Panc1 (cell line): ENCODE measurements around the gene VAT1. TPM values are rescaled to one million over a fixed set of nuclear protein-coding genes. Genes with fewer than 3 reads are reported as not detected.

Source experiments
- ATAC-seq: fragments of 200-7000 bp; cut with Tn5 transposase; 2 replicates; pipeline ENCODE4 v1.9.1; 2020; ENCODE audit warnings: mild to moderate bottlenecking, moderate library complexity
- Bru-seq: library from RNA; stranded (reverse); fragments of 400-500 nt; gene quantifications from one replicate; lab custom pipeline; 2021; lab: Mats Ljungman, UMichigan
- BruChase-seq, 2 experiments: library from RNA; stranded (reverse); fragments of 400-500 nt; gene quantifications; one replicate each; lab custom pipeline; 2021; lab: Mats Ljungman, UMichigan
- BruUV-seq: library from RNA; stranded (reverse); fragments of 400-500 nt; replicated peaks from 2 replicates; lab custom pipeline; 2021; lab: Mats Ljungman, UMichigan
- CTCF ChIA-PET: fragments of 300-600 bp; sonication (Branson Sonifier 250); formaldehyde crosslinking; loops from one replicate; lab custom pipeline; 2022; ENCODE audit warnings: antibody characterized with exemption; lab: Charles Lee
- POLR2A ChIA-PET: fragments of 300-600 bp; sonication (Branson Sonifier 250); formaldehyde crosslinking; loops from one replicate; lab custom pipeline; 2022; ENCODE audit warnings: antibody characterized with exemption; lab: Charles Lee
- DNase-seq: peaks from one replicate; pipeline ENCODE4 v3.0.0-alpha.2; 2010; ENCODE audit warnings: low read depth, low spot score
- H3K27ac ChIP-seq: 2 replicates; pipeline ENCODE4 v1.5.1; 2011; ENCODE audit warnings: mild to moderate bottlenecking, low read length, inconsistent platforms
- H3K27me3 ChIP-seq: fragments of 200-500 bp; sonication (Bioruptor generic); 2 replicates; pipeline ENCODE4 v1.6.0; 2014; ENCODE audit warnings: low read length, inconsistent platforms; ENCODE audit not compliant: control insufficient read depth, insufficient read depth
- H3K36me3 ChIP-seq: fragments of 200-500 bp; sonication (Bioruptor generic); 2 replicates; pipeline ENCODE4 v1.5.1; 2014; ENCODE audit warnings: inconsistent platforms, mild to moderate bottlenecking, low read length, moderate library complexity; ENCODE audit not compliant: control insufficient read depth, insufficient read depth
- H3K4me1 ChIP-seq: 2 replicates; pipeline ENCODE4 v1.5.1; 2011; ENCODE audit warnings: inconsistent platforms, mild to moderate bottlenecking, low read length, moderate library complexity; ENCODE audit not compliant: control insufficient read depth, insufficient read depth
- H3K4me3 ChIP-seq, 2 experiments: 2 replicates each; pipeline ENCODE4 v1.5.1; 2011 to 2012; ENCODE audit warnings: low read depth in 2 of 2, low read length in 2 of 2, mild to moderate bottlenecking in 2 of 2, inconsistent platforms in 1 of 2, moderate library complexity in 1 of 2
- H3K9me3 ChIP-seq: fragments of 200-500 bp; sonication (Bioruptor generic); 2 replicates; pipeline ENCODE4 v1.5.1; 2014; ENCODE audit warnings: low read depth, mild to moderate bottlenecking, inconsistent platforms, low read length, moderate library complexity; ENCODE audit not compliant: control insufficient read depth, insufficient read depth
- CTCF ChIP-seq: fragments of 450-650 bp; IDR thresholded peaks from 2 replicates; pipeline ENCODE4 v1.5.1; 2017; ENCODE audit warnings: mild to moderate bottlenecking
- POLR2AphosphoS5 ChIP-seq: IDR thresholded peaks from 2 replicates; pipeline ENCODE4 v1.6.1; 2012; ENCODE audit warnings: mild to moderate bottlenecking, low read depth, low read length, moderate library complexity
- REST ChIP-seq, 2 experiments: IDR thresholded peaks; 2 replicates each; pipeline ENCODE4 v1.6.1; 2011 to 2012; ENCODE audit warnings: low read depth in 2 of 2, control low read depth in 1 of 2, low read length in 1 of 2, mild to moderate bottlenecking in 1 of 2, moderate library complexity in 1 of 2; ENCODE audit not compliant: insufficient read depth in 1 of 2
- SIN3A ChIP-seq: IDR thresholded peaks from 2 replicates; pipeline ENCODE4 v1.6.1; 2012; ENCODE audit warnings: low read depth, mild to moderate bottlenecking, low read length, moderate library complexity, borderline replicate concordance; ENCODE audit not compliant: insufficient read depth
- TCF7L2 ChIP-seq: IDR thresholded peaks from 2 replicates; pipeline ENCODE4 v1.6.1; 2011; ENCODE audit warnings: mild to moderate bottlenecking, low read depth, low read length, inconsistent platforms
- in situ Hi-C: cut with HindIII; loops from 2 replicates; pipeline ENCODE4 v1.10.0; 2016; ENCODE audit warnings: low sequenced_read_pairs, low pct_unique_long_range_greater_than_20kb
- intact Hi-C: fragments of 100-400 bp; cut with micrococcal nuclease; formaldehyde crosslinking; loops from one replicate; pipeline ENCODE4 v1.10.0; 2022; ENCODE audit not compliant: unreplicated experiment
- long read RNA-seq: library from polyadenylated mRNA; unstranded; transcript quantifications from one replicate; pipeline ENCODE4 v2.0.0, GENCODE V29; 2021; ENCODE audit not compliant: unreplicated experiment
- polyA plus RNA-seq: library from polyadenylated mRNA; unstranded; fragments of >200 nt; gene quantifications from one replicate; pipeline ENCODE4 v1.2.1, GENCODE V29; 2012; ENCODE audit warnings: missing spikeins; ENCODE audit not compliant: insufficient read length
- total RNA-seq: library from RNA; stranded (reverse); gene quantifications from one replicate; pipeline ENCODE4 v1.2.1, GENCODE V29; 2021; ENCODE audit not compliant: unreplicated experiment

The VAT1 gene
- 169 TPM for total RNA-seq
- polyA plus RNA-seq: 320 TPM
- percentile 71 among the genes with signal in this experiment for Bru-seq, nascent RNA
- percentile 86 among the genes with signal in this experiment for BruChase-seq, experiment 1, labeled RNA remaining after a 2-hour chase
- percentile 95 among the genes with signal in this experiment for BruChase-seq, experiment 2, labeled RNA remaining after a 6-hour chase
- long read RNA-seq, transcript VAT1-201 (6 exons, 2,734 nt): major isoform, 102 of 159 reads
- long read RNA-seq, partial matches to known transcripts: 8 of 159 reads
- long read RNA-seq, other reads (novel, unspliced or antisense): 49 of 159 reads

GRCh38 chr17:43021741-43022512, at the start of gene VAT1:
Gene VAT1 (minus strand): TSS chr17:43022385. CDS start chr17:43022322, 63 bp downstream.
- in situ Hi-C loops (no loop called here), intact Hi-C loops (no loop called here)
- TF ChIP-seq SIN3A (0 out of 2 replicates have a peak, but pooled peaks have one; percentile 22), TCF7L2 (no peak)
- Histone ChIP-seq H3K4me3 (peak within 1 kb of the TSS; percentile 71 to 87), H3K27ac (peak within 1 kb of the TSS; percentile 82), H3K36me3 (no peaks in the 10 kb centered on the region; the same call in 1 of the 2 replicates), H3K4me1 (peaks cover 12% of the 10 kb centered on the region), H3K27me3 (no peaks in the 10 kb centered on the region), H3K9me3 (no peaks in the 10 kb centered on the region)
- ChIA-PET POLR2A (interaction anchor here (0.6 to 0.7 kb wide), 2 partner anchors 12 to 255 kb away, joined by 4 to 8 read pairs; no protein-coding TSS in a partner anchor), CTCF (interaction anchor here (0.6 to 0.7 kb wide), 2 partner anchors 10 to 19 kb away, joined by 8 to 11 read pairs; no protein-coding TSS in a partner anchor)
- no TSS peak for BruUV-seq
- peak; percentile 88 for ATAC-seq
- DNase-seq: no peak

- no peaks in the 10 kb centered on the region for H3K4me1 ChIP-seq
- BruUV-seq: no TSS peak
- ATAC-seq (no peak), DNase-seq (no peak)
- H3K4me3 ChIP-seq: no peak overlapping the region
- peaks cover 3% of the 10 kb centered on the region; the same call in 1 of the 2 replicates for H3K36me3 ChIP-seq
- no peaks in the 10 kb centered on the region for H3K27me3 ChIP-seq
- H3K27ac ChIP-seq: no peak overlapping the region
- CTCF ChIA-PET: no interaction called here
- no peaks in the 10 kb centered on the region for H3K9me3 ChIP-seq
- intact Hi-C loops: no loop called here
- POLR2A ChIA-PET: no interaction called here
- TF ChIP-seq SIN3A (no peak), REST (IDR thresholded peaks at IDR 0.05; ENCODE audit: insufficient read depth in 1 of 2, low read depth in 2 of 2, low read length in 1 of 2) (no peak), CTCF (no peak), TCF7L2 (no peak), POLR2AphosphoS5 (no peak)
- in situ Hi-C loops: no loop called here
Observed at GRCh38 chr17:43070872-43071271, 48.7 kb upstream of the VAT1 start.
